ENCODE measurements around the gene GPR42.

The GPR42 gene

GRCh38 chr19:35409191-35409590 is 38.3 kb downstream of the GPR42 start:
- no peak overlapping the region for H3K27ac ChIP-seq
- TF ChIP-seq CTCF (IDR thresholded peaks at IDR 0.05) (no peak), ZFX (IDR thresholded peaks at IDR 0.05; ENCODE audit: borderline replicate concordance) (no peak)

GRCh38 chr19:35410487-35410886 is 39.6 kb downstream of the GPR42 start:
- H3K27ac ChIP-seq: no peak overlapping the region
- no peak for TF ChIP-seq ZFX (IDR thresholded peaks at IDR 0.05; ENCODE audit: borderline replicate concordance)
- TF ChIP-seq CTCF (IDR thresholded peaks at IDR 0.05): no peak

- TF ChIP-seq ZFX (IDR thresholded peaks at IDR 0.05; ENCODE audit: borderline replicate concordance): no peak
- no peak for TF ChIP-seq CTCF (IDR thresholded peaks at IDR 0.05)
- no peak overlapping the region for H3K27ac ChIP-seq
These were observed 43.6 kb downstream of the GPR42 start for GRCh38 chr19:35414442-35414841.

GRCh38 chr19:35416331-35416730 is 45.5 kb downstream of the GPR42 start:
- H3K27ac ChIP-seq: no peak overlapping the region
- TF ChIP-seq CTCF (IDR thresholded peaks at IDR 0.05) (no peak), ZFX (IDR thresholded peaks at IDR 0.05; ENCODE audit: borderline replicate concordance) (no peak)

GRCh38 chr19:35417278-35417677 is 46.4 kb downstream of the GPR42 start:
- no peak overlapping the region for H3K27ac ChIP-seq
- no peak for TF ChIP-seq ZFX (IDR thresholded peaks at IDR 0.05; ENCODE audit: borderline replicate concordance)

- no peak overlapping the region for H3K27ac ChIP-seq
- TF ChIP-seq ZFX (IDR thresholded peaks at IDR 0.05; ENCODE audit: borderline replicate concordance) (no peak), CTCF (IDR thresholded peaks at IDR 0.05) (no peak)
These were observed 47.1 kb downstream of the GPR42 start for GRCh38 chr19:35417713-35418534.

- H3K27ac ChIP-seq: no peak overlapping the region
- TF ChIP-seq ZFX (IDR thresholded peaks at IDR 0.05; ENCODE audit: borderline replicate concordance) (no peak), CTCF (IDR thresholded peaks at IDR 0.05) (no peak)
These were observed 48.2 kb downstream of the GPR42 start for GRCh38 chr19:35419046-35419445.
